Measurements from ENCODE around the gene CAD. TPM values are rescaled to one million over a fixed set of nuclear protein-coding genes. Genes with fewer than 3 reads are reported as not detected.
"Not testable (repeated sequence)": the region's sequence is repeated elsewhere in the genome, so short reads cannot be mapped to it uniquely, and the experiment has no call there.

The CAD gene
- total and polyA plus RNA-seq, 2 donors (not counting 3 experiments of a cell fraction or from before 2014, with no cell fraction given) = 60.3 to 91.4 TPM

- H3K4me1 ChIP-seq (ENCODE audit: control insufficient read depth, extremely low read depth, insufficient read depth, low read length); H2AFZ ChIP-seq (ENCODE audit: low read depth, low read length); H3K9me1 ChIP-seq (replicated peaks; ENCODE audit: control insufficient read depth, extremely low read depth, insufficient read depth, low read length); H3K4me2 ChIP-seq (ENCODE audit: insufficient read depth, low read length); CTCF ChIA-PET; dilution Hi-C loops (cut with MboI; ENCODE audit: extremely low pct_ligation_motif_present, low sequenced_read_pairs); H3K27me3 ChIP-seq (ENCODE audit: control insufficient read depth in 2 of 2, insufficient read depth in 2 of 2, low read length in 2 of 2); H3K4me3 ChIP-seq (replicated peaks in 1 of 3; ENCODE audit: insufficient read depth in 1 of 3, low read depth in 1 of 3, low read length in 3 of 3); FAIRE-seq; H3K27ac ChIP-seq (ENCODE audit: insufficient read depth, low read depth, low read length); BruUV-seq (replicated peaks); H3K9ac ChIP-seq (replicated peaks; ENCODE audit: extremely low read depth, insufficient read depth, low read length); H4K20me1 ChIP-seq (replicated peaks; ENCODE audit: control insufficient read depth, extremely low read depth, insufficient read depth, low read length); H3K79me2 ChIP-seq (ENCODE audit: control insufficient read depth, insufficient read depth, low read length); H3K9me3 ChIP-seq (replicated peaks; ENCODE audit: control insufficient read depth, insufficient read depth, low read length); POLR2A ChIA-PET; intact Hi-C loops (cut with micrococcal nuclease); DNase-seq (ENCODE audit: low read depth, low spot score): not testable (repeated sequence)
- H3K36me3 ChIP-seq (ENCODE audit: control insufficient read depth in 2 of 2, extremely low read depth in 1 of 2, insufficient read depth in 2 of 2, low read length in 2 of 2) = peaks cover 3 to 14% of the 10 kb centered on the region in 2 experiments
Measured at GRCh38 chr2:27198068-27198467, 19.1 kb upstream of the CAD start.

- no peak overlapping the region for H3K4me2 ChIP-seq (ENCODE audit: insufficient read depth, low read length)
- no peak overlapping the region for H2AFZ ChIP-seq (ENCODE audit: low read depth, low read length)
- ChIA-PET POLR2A (no interaction called here), CTCF (interaction anchor here (0.8 kb wide), 1 partner anchor 104 kb away, joined by 3 read pairs; no protein-coding TSS in a partner anchor)
- no peak overlapping the region for H3K9ac ChIP-seq (replicated peaks; ENCODE audit: extremely low read depth, insufficient read depth, low read length)
- intact Hi-C loops (cut with micrococcal nuclease) = no loop called here
- no peak for TF ChIP-seq JUN (IDR thresholded peaks at IDR 0.05; ENCODE audit: borderline replicate concordance, insufficient read depth, insufficient read length, low read depth)
- TF ChIP-seq MYC (IDR thresholded peaks at IDR 0.05; ENCODE audit: low read depth, low read length) = no peak
- no peak for TF ChIP-seq GATA2 (IDR thresholded peaks at IDR 0.05; ENCODE audit: insufficient read depth, insufficient read length, low read depth, low read length)
- TF ChIP-seq CTCF (IDR thresholded peaks at IDR 0.05; ENCODE audit: extremely low read depth in 1 of 2, insufficient read depth in 1 of 2, low read depth in 1 of 2, low read length in 2 of 2) = no peak
- no peak for TF ChIP-seq FOS (IDR thresholded peaks at IDR 0.05; ENCODE audit: borderline replicate concordance, insufficient read depth, low read length)
- TF ChIP-seq POLR2AphosphoS5 (IDR thresholded peaks at IDR 0.05; ENCODE audit: insufficient read depth, low read depth, low read length) = no peak
- no peak for TF ChIP-seq MAX (IDR thresholded peaks at IDR 0.05; ENCODE audit: insufficient read depth, insufficient read length)
- no peak for TF ChIP-seq EZH2 (IDR thresholded peaks at IDR 0.05; ENCODE audit: borderline replicate concordance, low read depth, low read length, severe bottlenecking)
- TF ChIP-seq POLR2A (IDR thresholded peaks at IDR 0.05; ENCODE audit: low read depth, low read length) = no peak
- no TSS peak for BruUV-seq (replicated peaks)
- no peak overlapping the region for H3K4me3 ChIP-seq (replicated peaks in 1 of 3; ENCODE audit: insufficient read depth in 1 of 3, low read depth in 1 of 3, low read length in 3 of 3)
- no peaks in the 10 kb centered on the region for H3K9me1 ChIP-seq (replicated peaks; ENCODE audit: control insufficient read depth, extremely low read depth, insufficient read depth, low read length)
- no peaks in the 10 kb centered on the region for H4K20me1 ChIP-seq (replicated peaks; ENCODE audit: control insufficient read depth, extremely low read depth, insufficient read depth, low read length)
- H3K4me1 ChIP-seq (ENCODE audit: control insufficient read depth, extremely low read depth, insufficient read depth, low read length) = no peaks in the 10 kb centered on the region
- no peak for FAIRE-seq
- no peaks in the 10 kb centered on the region for H3K79me2 ChIP-seq (ENCODE audit: control insufficient read depth, insufficient read depth, low read length)
- dilution Hi-C loops (cut with MboI; ENCODE audit: extremely low pct_ligation_motif_present, low sequenced_read_pairs) = no loop called here
- no peak overlapping the region for H3K27ac ChIP-seq (ENCODE audit: insufficient read depth, low read depth, low read length)
- H3K27me3 ChIP-seq (ENCODE audit: control insufficient read depth in 2 of 2, insufficient read depth in 2 of 2, low read length in 2 of 2) = no peaks in the 10 kb centered on the region
- peaks cover 8 to 18% of the 10 kb centered on the region in 2 experiments for H3K36me3 ChIP-seq (ENCODE audit: control insufficient read depth in 2 of 2, extremely low read depth in 1 of 2, insufficient read depth in 2 of 2, low read length in 2 of 2)
- H3K9me3 ChIP-seq (replicated peaks; ENCODE audit: control insufficient read depth, insufficient read depth, low read length) = no peaks in the 10 kb centered on the region
- no peak for DNase-seq (ENCODE audit: low read depth, low spot score)
Measured at GRCh38 chr2:27198627-27199026, 18.5 kb upstream of the CAD start.
